ENCODE results near the gene SULT1A2.
"Not testable (repeated sequence)": the region's sequence is repeated elsewhere in the genome, so short reads cannot be mapped to it uniquely, and the experiment has no call there.

SULT1A2 gene

GRCh38 chr16:28545964-28546363, 50.9 kb downstream of the SULT1A2 start:
- DNase-seq; in situ Hi-C loops (cut with HindIII; ENCODE audit: low pct_ligation_motif_present, low pct_unique_long_range_greater_than_20kb, low sequenced_read_pairs): not testable (repeated sequence)

GRCh38 chr16:28544998-28545397, 51.9 kb downstream of the SULT1A2 start:
- in situ Hi-C loops (cut with HindIII; ENCODE audit: low pct_ligation_motif_present, low pct_unique_long_range_greater_than_20kb, low sequenced_read_pairs), result no loop called here
- no peak for DNase-seq

- no peak for DNase-seq
- in situ Hi-C loops (cut with HindIII; ENCODE audit: low pct_ligation_motif_present, low pct_unique_long_range_greater_than_20kb, low sequenced_read_pairs), result no loop called here
Measured at GRCh38 chr16:28543072-28543471, 53.8 kb downstream of the SULT1A2 start.

- in situ Hi-C loops (cut with HindIII; ENCODE audit: low pct_ligation_motif_present, low pct_unique_long_range_greater_than_20kb, low sequenced_read_pairs), result no loop called here
- no peak for DNase-seq
Measured at GRCh38 chr16:28542646-28543045, 54.2 kb downstream of the SULT1A2 start.
